ENCODE measurements around the gene FAM9C.

Gene FAM9C

DNA sequence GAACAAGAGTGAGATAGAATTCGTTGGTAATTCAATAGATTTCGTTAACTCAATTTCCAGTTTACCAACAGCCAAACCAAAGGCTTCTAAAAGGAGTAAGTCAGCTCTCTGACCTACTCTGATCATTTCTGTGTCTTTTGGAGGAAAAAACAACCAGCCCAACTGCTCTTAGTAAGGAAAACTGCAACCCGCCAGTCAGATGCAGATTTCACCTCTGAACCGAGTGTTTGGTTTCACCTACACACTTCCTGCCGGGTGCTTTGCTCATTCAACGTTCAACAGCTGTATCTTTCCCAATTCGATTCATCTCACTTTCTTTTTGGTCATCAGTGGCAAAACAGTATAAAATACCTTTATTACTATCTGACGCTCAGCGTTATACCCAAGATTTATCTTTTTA lies 45.0 kb downstream of the FAM9C start:
- no peak overlapping the region for H3K27ac ChIP-seq
- ChIA-PET CTCF (no interaction called here), POLR2A (ENCODE audit: low non-redundant PET) (no interaction called here)
- TF ChIP-seq CTCF (conservative IDR thresholded peaks at IDR 0.05; ENCODE audit: low read depth): no peak
- no peak for DNase-seq (ENCODE audit: low spot score)

DNA sequence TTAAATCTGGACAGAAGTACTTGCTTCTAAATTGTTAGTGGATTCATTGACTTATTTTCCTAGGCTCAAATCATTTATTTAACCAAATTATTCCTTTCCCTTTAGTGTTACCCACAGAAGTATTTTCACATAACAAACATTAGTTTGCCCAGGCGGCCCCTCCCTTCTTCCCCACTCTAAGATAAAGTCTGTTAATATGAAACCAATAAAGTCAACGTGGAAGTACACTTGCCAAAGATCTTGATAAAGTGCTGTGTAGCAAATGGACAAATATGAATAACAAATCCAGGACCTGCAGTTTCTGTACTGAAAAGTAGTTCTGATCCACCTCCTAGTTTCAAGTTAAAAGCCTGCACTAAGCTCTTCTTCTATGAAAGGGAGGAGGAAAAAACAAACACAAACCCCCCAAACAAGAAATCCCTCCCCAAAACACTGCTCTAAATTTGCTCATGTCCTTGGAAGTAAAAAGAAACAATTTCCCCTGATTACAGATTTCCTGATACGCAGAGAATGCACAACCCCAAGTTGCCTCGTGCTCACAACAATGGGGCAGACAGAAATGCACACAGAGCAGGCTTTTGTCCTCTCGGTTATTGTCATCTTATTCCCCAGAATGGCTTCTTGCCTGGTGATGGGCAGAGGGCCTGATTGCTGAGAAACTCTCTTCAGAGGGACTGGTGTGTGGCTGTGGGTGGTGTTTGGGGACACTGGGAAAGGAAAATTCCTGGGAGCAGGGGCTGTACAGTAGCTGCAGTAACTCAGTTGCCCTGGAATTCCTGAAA lies 46.3 kb downstream of the FAM9C start:
- CTCF ChIA-PET: interaction anchor here (0.6 to 0.8 kb wide), 2 partner anchors 12 to 51 kb away, joined by 4 to 5 read pairs; no protein-coding TSS in a partner anchor
- no peak for DNase-seq (ENCODE audit: low spot score)
- TF ChIP-seq CTCF (conservative IDR thresholded peaks at IDR 0.05; ENCODE audit: low read depth): no peak
- H3K27ac ChIP-seq: no peak overlapping the region
- POLR2A ChIA-PET (ENCODE audit: low non-redundant PET): no interaction called here

GRCh38 chrX:12996934-12997435 lies 47.4 kb downstream of the FAM9C start:
- no peak for DNase-seq (ENCODE audit: low spot score)
- POLR2A ChIA-PET (ENCODE audit: low non-redundant PET): interaction anchor here (0.6 kb wide), 1 partner anchor 468 kb away, joined by 3 read pairs; no protein-coding TSS in a partner anchor
- H3K27ac ChIP-seq: no peak overlapping the region

DNA sequence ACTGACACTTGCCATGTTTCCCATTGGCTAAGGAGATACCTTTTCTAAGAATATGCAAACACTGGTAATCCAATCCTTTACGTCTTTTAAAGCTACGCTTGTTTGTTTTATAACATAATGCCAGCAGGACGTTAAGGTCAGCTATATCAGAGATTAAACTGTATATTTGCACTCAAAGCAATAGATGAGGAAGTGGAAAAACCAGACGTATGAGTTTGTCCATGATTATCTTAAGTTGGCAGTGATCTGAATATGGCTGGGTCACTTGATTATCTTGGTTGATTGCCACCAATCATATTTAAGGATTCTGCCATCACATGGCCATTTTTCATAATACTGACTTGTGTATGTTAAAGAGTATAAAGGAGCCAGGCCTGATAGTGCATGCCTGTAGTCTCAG lies 50.1 kb downstream of the FAM9C start:
- POLR2A ChIA-PET (ENCODE audit: low non-redundant PET): no interaction called here
- CTCF ChIA-PET: no interaction called here
- no peak overlapping the region for H3K27ac ChIP-seq
- no peak for TF ChIP-seq CTCF (conservative IDR thresholded peaks at IDR 0.05; ENCODE audit: low read depth)
- DNase-seq (ENCODE audit: low spot score): no peak

More at GRCh38 chrX:12996934-12997435, 47.4 kb downstream of the FAM9C start:
- no peak for TF ChIP-seq CTCF (conservative IDR thresholded peaks at IDR 0.05; ENCODE audit: low read depth)
- CTCF ChIA-PET: interaction anchor here (0.6 to 0.8 kb wide), 2 partner anchors 47 to 50 kb away, joined by 3 to 5 read pairs; no protein-coding TSS in a partner anchor

- ChIA-PET CTCF (interaction anchor here (0.7 kb wide), 1 partner anchor 15 kb away, joined by 3 read pairs; no protein-coding TSS in a partner anchor), POLR2A (ENCODE audit: low non-redundant PET) (no interaction called here)
- TF ChIP-seq CTCF (conservative IDR thresholded peaks at IDR 0.05; ENCODE audit: low read depth): no peak
- no peak for DNase-seq (ENCODE audit: low spot score)
- H3K27ac ChIP-seq: no peak overlapping the region
Observed at GRCh38 chrX:12993826-12994225, 50.6 kb downstream of the FAM9C start.

DNA sequence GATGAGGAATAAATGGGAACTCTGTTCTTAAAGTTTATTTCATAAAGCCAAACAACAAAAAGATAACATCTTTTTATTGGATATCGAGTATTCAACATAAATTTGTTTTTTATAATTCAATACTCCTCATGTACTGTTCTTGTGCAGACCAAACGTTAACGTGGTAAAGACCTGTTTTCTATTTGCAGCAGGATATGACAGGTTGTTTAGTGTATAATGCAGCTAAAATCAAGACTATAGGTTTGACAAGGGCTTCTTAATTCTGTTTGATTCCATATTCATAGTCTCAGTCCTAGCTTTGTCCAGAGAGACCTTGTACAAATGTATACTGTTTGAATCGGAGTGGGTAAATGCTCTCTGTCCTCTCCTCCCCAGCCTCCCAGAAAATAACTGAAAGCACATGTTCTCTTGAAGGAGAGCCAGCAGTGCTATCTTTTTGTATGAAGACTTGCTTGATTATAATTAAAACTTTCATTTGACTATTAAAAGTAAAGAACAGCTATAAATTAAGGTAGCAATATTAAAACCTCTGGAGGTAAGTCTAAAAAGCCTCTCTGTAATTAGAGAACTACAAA lies 51.8 kb downstream of the FAM9C start:
- ChIA-PET POLR2A (ENCODE audit: low non-redundant PET) (no interaction called here), CTCF (no interaction called here)
- DNase-seq (ENCODE audit: low spot score): no peak
- TF ChIP-seq CTCF (conservative IDR thresholded peaks at IDR 0.05; ENCODE audit: low read depth): no peak
- H3K27ac ChIP-seq: no peak overlapping the region
